HT1080 (cell line): ENCODE data around the gene TBC1D5. TPM values are rescaled to one million over a fixed set of nuclear protein-coding genes. Genes with fewer than 3 reads are reported as not detected.
"Not testable (repeated sequence)": the region's sequence is repeated elsewhere in the genome, so short reads cannot be mapped to it uniquely, and the experiment has no call there.

Experiments used
- DNase-seq: peaks from one replicate; pipeline ENCODE4 v3.0.0-alpha.2; 2015; ENCODE audit warnings: low read depth
- total RNA-seq: library from RNA; depleted of rRNA; stranded (reverse); fragments of >200 nt; shearing (Covaris generic); gene quantifications from 2 replicates; pipeline ENCODE4 v1.2.3, GENCODE V29; 2014

TBC1D5 gene
- total RNA-seq, 1 experiment from 2014 or later = 42.2 TPM

- DNase-seq = not testable (repeated sequence)
These were observed 93.6 kb downstream of the TBC1D5 start for GRCh38 chr3:17648630-17649355.

GRCh38 chr3:17645074-17645698 lies 97.2 kb downstream of the TBC1D5 start:
- peak; percentile 57 for DNase-seq

- DNase-seq = no peak
These were observed 98.7 kb downstream of the TBC1D5 start for GRCh38 chr3:17643691-17644090.

- no peak for DNase-seq
These were observed 100.0 kb downstream of the TBC1D5 start for GRCh38 chr3:17642474-17642873.

GRCh38 chr3:17640466-17640865 lies 102.0 kb downstream of the TBC1D5 start:
- peak; percentile 53 for DNase-seq

GRCh38 chr3:17639765-17640164 lies 102.7 kb downstream of the TBC1D5 start:
- DNase-seq = peak; percentile 87

GRCh38 chr3:17639257-17639656 lies 103.2 kb downstream of the TBC1D5 start:
- DNase-seq = peak; percentile 89

GRCh38 chr3:17638356-17638755 lies 104.1 kb downstream of the TBC1D5 start:
- DNase-seq = no peak

GRCh38 chr3:17635675-17636074 lies 106.8 kb downstream of the TBC1D5 start:
- peak; percentile 61 for DNase-seq

GRCh38 chr3:17634964-17635363 lies 107.5 kb downstream of the TBC1D5 start:
- DNase-seq = no peak

GRCh38 chr3:17634201-17634600 lies 108.2 kb downstream of the TBC1D5 start:
- no peak for DNase-seq

- peak; percentile 81 for DNase-seq
These were observed 109.9 kb downstream of the TBC1D5 start for GRCh38 chr3:17632401-17633100.

GRCh38 chr3:17631609-17632008 lies 110.8 kb downstream of the TBC1D5 start:
- no peak for DNase-seq

GRCh38 chr3:17629400-17629799 lies 113.0 kb downstream of the TBC1D5 start:
- no peak for DNase-seq

- no peak for DNase-seq
These were observed 116.0 kb downstream of the TBC1D5 start for GRCh38 chr3:17626395-17626794.

GRCh38 chr3:17625133-17625532 lies 117.3 kb downstream of the TBC1D5 start:
- no peak for DNase-seq

GRCh38 chr3:17623464-17623863 lies 119.0 kb downstream of the TBC1D5 start:
- no peak for DNase-seq

- DNase-seq = no peak
These were observed 122.5 kb downstream of the TBC1D5 start for GRCh38 chr3:17619968-17620367.

- not testable (repeated sequence) for DNase-seq
These were observed 129.4 kb downstream of the TBC1D5 start for GRCh38 chr3:17613017-17613416.

- no peak for DNase-seq
These were observed 134.5 kb downstream of the TBC1D5 start for GRCh38 chr3:17607905-17608304.

- DNase-seq = no peak
These were observed 136.5 kb downstream of the TBC1D5 start for GRCh38 chr3:17605934-17606333.

- DNase-seq = peak; percentile 90
These were observed 137.4 kb downstream of the TBC1D5 start for GRCh38 chr3:17605032-17605431.
